Colonic mucosa (tissue), 4 donors: ENCODE results near the gene DIRAS2. TPM values are rescaled to one million over a fixed set of nuclear protein-coding genes. Genes with fewer than 3 reads are reported as not detected.

ENCODE experiments used
- DNase-seq: peaks from one replicate; pipeline ENCODE4 v3.0.0-alpha.2; 2020
- H3K27ac ChIP-seq: fragments of 200-600 bp; one replicate; pipeline ENCODE4 v1.8.0; 2021
- H3K27me3 ChIP-seq: fragments of 200-600 bp; one replicate; pipeline ENCODE4 v1.8.0; 2021
- H3K36me3 ChIP-seq: fragments of 200-600 bp; one replicate; pipeline ENCODE4 v1.8.0; 2021
- H3K4me1 ChIP-seq: fragments of 200-600 bp; one replicate; pipeline ENCODE4 v1.8.0; 2021; ENCODE audit warnings: mild to moderate bottlenecking
- H3K4me3 ChIP-seq: fragments of 200-600 bp; one replicate; pipeline ENCODE4 v1.8.0; 2021
- H3K9ac ChIP-seq, 2 donors: one replicate each; pipeline ENCODE4 v1.7.0; 2013; ENCODE audit warnings: control low read depth in 2 of 2, low read depth in 2 of 2, low read length in 2 of 2
- H3K9me3 ChIP-seq: fragments of 200-600 bp; one replicate; pipeline ENCODE4 v1.8.0; 2021
- CTCF ChIP-seq: fragments of 200-600 bp; IDR thresholded peaks from one replicate; pipeline ENCODE4 v1.8.0; 2022; ENCODE audit warnings: antibody characterized with exemption, mild to moderate bottlenecking
- intact Hi-C: fragments of 100-400 bp; cut with DNase I; formaldehyde crosslinking; loops from one replicate; pipeline ENCODE4 v1.14.1; 2022
- total RNA-seq, 2 donors: library from RNA; stranded (reverse); fragmentation: NEBNext Ultra II Directional in 1 of 2; extraction: Animal tissue kit (Norgen Biotek cat#: 25700) in 1 of 2; gene quantifications; one replicate each; pipeline ENCODE4 v1.2.1, GENCODE V29; 2021
- donor health status: healthy.
- donor health status: DM: no; HTN: no; CAD: no.
- donor health status: DM: no; HTN: no; CAD: no.

DIRAS2 gene
- total RNA-seq, 2 donors from 2014 or later: 0.40 TPM; not detected in 1

DNA sequence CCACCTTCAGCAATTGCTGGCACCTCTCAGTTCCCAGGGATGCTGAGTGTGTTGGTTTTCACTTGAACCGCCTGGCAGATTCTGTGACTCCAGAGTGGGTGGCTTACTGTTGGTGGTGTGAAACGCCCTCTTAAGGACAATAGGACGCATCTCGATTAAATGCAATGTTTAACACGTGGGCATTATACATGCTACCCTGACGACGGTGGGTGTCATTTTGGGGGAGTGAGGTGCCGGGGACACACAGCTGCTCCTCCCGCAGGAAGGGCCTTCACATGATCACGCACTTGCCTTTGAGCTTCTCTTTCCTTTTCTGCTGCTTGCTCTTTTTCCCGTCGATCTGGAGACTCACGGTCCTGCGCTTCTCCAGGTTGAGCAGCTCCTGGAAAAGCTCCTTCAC is 29.7 kb downstream of the DIRAS2 start:
- intact Hi-C loops: no loop called here
- Histone ChIP-seq H3K36me3 (no peaks in the 10 kb centered on the region), H3K27ac (no peak overlapping the region), H3K9ac (no peak overlapping the region), H3K4me3 (no peak overlapping the region), H3K27me3 (no peaks in the 10 kb centered on the region), H3K4me1 (no peaks in the 10 kb centered on the region), H3K9me3 (no peaks in the 10 kb centered on the region)
- no peak for TF ChIP-seq CTCF
- DNase-seq: no peak

DNA sequence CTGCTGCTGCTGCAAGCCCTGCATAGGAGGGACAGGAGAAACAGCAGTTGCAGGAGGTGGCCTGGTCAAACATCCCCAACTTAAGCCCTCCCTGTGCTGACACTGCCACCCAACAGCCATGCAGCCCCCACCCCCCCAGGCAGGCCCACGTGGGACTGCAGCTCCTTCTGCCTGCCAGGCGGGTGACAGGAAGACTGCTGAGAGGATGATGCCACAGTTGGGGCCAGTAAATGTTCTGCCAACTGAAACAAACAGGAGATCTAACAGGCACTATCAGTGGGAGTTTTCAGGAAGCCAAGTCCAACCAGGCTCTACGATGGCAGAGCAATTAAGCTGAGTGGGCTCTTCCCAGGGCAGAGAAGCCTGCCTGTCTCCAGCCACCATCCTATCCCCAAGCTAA is 31.1 kb downstream of the DIRAS2 start:
- no peak for TF ChIP-seq CTCF

DNA sequence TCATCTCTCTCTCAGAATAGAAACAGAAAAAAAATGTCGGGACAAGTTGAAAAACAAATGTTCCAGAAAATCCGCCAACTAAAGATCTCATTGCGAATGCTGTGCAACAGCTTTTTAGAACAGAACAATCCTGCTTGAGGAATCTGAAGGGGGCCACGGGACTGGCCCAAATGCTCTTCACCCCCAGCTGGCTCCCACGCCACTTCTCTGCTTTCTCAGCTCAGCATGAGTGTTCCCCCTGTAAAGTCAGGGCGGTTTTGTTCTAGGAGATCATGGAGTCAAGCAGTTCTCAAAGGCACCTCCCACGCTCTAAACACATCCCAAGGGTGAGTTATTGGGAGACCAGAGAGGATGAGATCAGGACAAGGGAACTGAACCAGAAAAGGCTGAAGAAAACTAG is 31.5 kb downstream of the DIRAS2 start:
- H3K4me1 ChIP-seq: no peaks in the 10 kb centered on the region
- TF ChIP-seq CTCF: no peak

More for the DNA sequence above, 31.1 kb downstream of the DIRAS2 start:
- H3K9me3 ChIP-seq: no peaks in the 10 kb centered on the region
- no peak overlapping the region for H3K4me3 ChIP-seq
- H3K36me3 ChIP-seq: no peaks in the 10 kb centered on the region
- intact Hi-C loops: no loop called here
- H3K4me1 ChIP-seq: no peaks in the 10 kb centered on the region
- DNase-seq: no peak
- H3K27ac ChIP-seq: no peak overlapping the region
- H3K9ac ChIP-seq: no peak overlapping the region
- H3K27me3 ChIP-seq: no peaks in the 10 kb centered on the region

GRCh38 chr9:90607701-90608516 is 34.7 kb downstream of the DIRAS2 start:
- no peak for TF ChIP-seq CTCF
- intact Hi-C loops: no loop called here
- Histone ChIP-seq H3K27ac (no peak overlapping the region), H3K4me3 (no peak overlapping the region), H3K9me3 (no peaks in the 10 kb centered on the region), H3K4me1 (no peaks in the 10 kb centered on the region), H3K27me3 (no peaks in the 10 kb centered on the region), H3K9ac (no peak overlapping the region), H3K36me3 (no peaks in the 10 kb centered on the region)
- DNase-seq: no peak

More for the DNA sequence above, 31.5 kb downstream of the DIRAS2 start:
- no peaks in the 10 kb centered on the region for H3K9me3 ChIP-seq
- H3K36me3 ChIP-seq: no peaks in the 10 kb centered on the region
- H3K4me3 ChIP-seq: no peak overlapping the region
- intact Hi-C loops: no loop called here
- DNase-seq: no peak
- no peak overlapping the region for H3K27ac ChIP-seq
- no peaks in the 10 kb centered on the region for H3K27me3 ChIP-seq
- no peak overlapping the region for H3K9ac ChIP-seq

DNA sequence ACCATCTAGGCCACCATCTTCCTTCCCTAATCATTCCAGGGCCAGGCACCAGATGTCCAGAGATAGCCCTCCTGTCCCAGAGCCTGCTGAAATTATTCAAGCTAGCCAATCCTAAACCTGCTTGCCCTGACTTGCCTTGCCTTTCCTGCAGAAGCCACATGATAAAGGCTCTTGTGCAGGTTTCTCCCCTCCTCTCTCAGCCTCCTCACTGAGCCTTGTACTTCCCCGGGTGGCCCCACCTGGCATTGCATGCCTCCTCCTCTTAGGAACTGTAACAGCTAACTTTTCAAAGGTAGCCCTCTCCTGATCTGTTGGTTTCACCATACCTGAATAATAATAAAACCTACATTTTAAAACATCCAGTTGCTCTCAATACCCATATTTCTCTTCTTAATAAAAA is 42.6 kb downstream of the DIRAS2 start:
- Histone ChIP-seq H3K4me1 (no peaks in the 10 kb centered on the region), H3K27me3 (no peaks in the 10 kb centered on the region), H3K36me3 (no peaks in the 10 kb centered on the region), H3K4me3 (no peak overlapping the region), H3K27ac (no peak overlapping the region), H3K9me3 (no peaks in the 10 kb centered on the region), H3K9ac (no peak overlapping the region)
- intact Hi-C loops: no loop called here
- TF ChIP-seq CTCF: no peak
- no peak for DNase-seq
